WTC11 (cell line): Measurements from ENCODE around the gene PADI1.

Experiments used
- CREB1 ChIP-seq: sonication (generic); formaldehyde crosslinking; IDR thresholded peaks from 2 replicates; pipeline ENCODE4 v1.8.0; 2023; ENCODE audit warnings: mild to moderate bottlenecking, missing genetic modification reagents
- CREM ChIP-seq: sonication (generic); formaldehyde crosslinking; IDR thresholded peaks from 2 replicates; pipeline ENCODE4 v1.8.1; 2022; ENCODE audit warnings: mild to moderate bottlenecking, missing genetic modification reagents, moderate library complexity
- MYBL2 ChIP-seq: sonication (generic); formaldehyde crosslinking; IDR thresholded peaks from 2 replicates; pipeline ENCODE4 v1.8.1; 2023; ENCODE audit warnings: mild to moderate bottlenecking, moderate library complexity, missing genetic modification reagents
- SP1 ChIP-seq: sonication (generic); formaldehyde crosslinking; conservative IDR thresholded peaks from 2 replicates; pipeline ENCODE4 v1.8.1; 2022; ENCODE audit warnings: missing genetic modification reagents
- ZNF138 ChIP-seq: sonication (generic); formaldehyde crosslinking; conservative IDR thresholded peaks from 2 replicates; pipeline ENCODE4 v1.8.1; 2022; ENCODE audit warnings: mild to moderate bottlenecking, moderate library complexity, missing genetic modification reagents
- ZNF317 ChIP-seq: sonication (generic); formaldehyde crosslinking; IDR thresholded peaks from 2 replicates; pipeline ENCODE4 v1.8.1; 2023; ENCODE audit warnings: low read depth, mild to moderate bottlenecking, moderate library complexity, missing genetic modification reagents, borderline replicate concordance
- TF ChIP-seq, protein P1 (sequence below): fragments of 200-600 bp; IDR thresholded peaks from 2 replicates; pipeline ENCODE4 v1.8.0; 2022; ENCODE audit warnings: antibody characterized with exemption
- TF ChIP-seq, protein P2 (sequence below): fragments of 250-450 bp; sonication (Bioruptor Pico); IDR thresholded peaks from 2 replicates; pipeline ENCODE4 v1.9.0; 2021; ENCODE audit warnings: moderate library complexity, mild to moderate bottlenecking, inconsistent platforms, borderline replicate concordance

DNA sequence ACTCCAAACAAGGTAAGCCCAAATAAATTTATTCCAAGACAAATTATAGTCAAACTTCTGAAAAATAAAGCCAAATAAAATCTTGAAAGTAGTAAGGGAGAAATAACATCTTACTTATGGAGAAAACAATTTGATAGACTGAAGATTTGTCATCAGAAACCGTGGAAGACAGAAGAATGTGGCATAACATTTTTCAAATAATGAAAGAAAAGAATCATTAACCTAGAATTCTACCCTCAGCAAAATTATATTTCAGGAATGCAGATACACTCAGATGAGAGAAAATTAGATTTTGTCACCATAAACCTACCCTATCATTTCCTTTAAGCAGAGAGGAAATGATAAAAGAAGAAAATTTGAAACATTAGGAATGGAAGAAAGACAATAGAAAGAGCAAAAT, 27.3 kb upstream of the PADI1 start:
- TF ChIP-seq CREM (CRISPR knock-in tag) = no peak
- TF ChIP-seq, protein P1, sequence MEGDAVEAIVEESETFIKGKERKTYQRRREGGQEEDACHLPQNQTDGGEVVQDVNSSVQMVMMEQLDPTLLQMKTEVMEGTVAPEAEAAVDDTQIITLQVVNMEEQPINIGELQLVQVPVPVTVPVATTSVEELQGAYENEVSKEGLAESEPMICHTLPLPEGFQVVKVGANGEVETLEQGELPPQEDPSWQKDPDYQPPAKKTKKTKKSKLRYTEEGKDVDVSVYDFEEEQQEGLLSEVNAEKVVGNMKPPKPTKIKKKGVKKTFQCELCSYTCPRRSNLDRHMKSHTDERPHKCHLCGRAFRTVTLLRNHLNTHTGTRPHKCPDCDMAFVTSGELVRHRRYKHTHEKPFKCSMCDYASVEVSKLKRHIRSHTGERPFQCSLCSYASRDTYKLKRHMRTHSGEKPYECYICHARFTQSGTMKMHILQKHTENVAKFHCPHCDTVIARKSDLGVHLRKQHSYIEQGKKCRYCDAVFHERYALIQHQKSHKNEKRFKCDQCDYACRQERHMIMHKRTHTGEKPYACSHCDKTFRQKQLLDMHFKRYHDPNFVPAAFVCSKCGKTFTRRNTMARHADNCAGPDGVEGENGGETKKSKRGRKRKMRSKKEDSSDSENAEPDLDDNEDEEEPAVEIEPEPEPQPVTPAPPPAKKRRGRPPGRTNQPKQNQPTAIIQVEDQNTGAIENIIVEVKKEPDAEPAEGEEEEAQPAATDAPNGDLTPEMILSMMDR = no peak
- TF ChIP-seq CREB1 = no peak
- no peak for TF ChIP-seq MYBL2
- TF ChIP-seq, protein P2, sequence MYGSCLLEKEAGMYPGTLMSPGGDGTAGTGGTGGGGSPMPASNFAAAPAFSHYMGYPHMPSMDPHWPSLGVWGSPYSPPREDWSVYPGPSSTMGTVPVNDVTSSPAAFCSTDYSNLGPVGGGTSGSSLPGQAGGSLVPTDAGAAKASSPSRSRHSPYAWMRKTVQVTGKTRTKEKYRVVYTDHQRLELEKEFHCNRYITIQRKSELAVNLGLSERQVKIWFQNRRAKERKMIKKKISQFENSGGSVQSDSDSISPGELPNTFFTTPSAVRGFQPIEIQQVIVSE (CRISPR knock-in tag) = no peak
- no peak for TF ChIP-seq ZNF317 (CRISPR knock-in tag)
- no peak for TF ChIP-seq SP1 (CRISPR knock-in tag)
- TF ChIP-seq ZNF138 (CRISPR knock-in tag) = no peak
